ENCODE measurements around the gene SMARCC2. TPM values are rescaled to one million over a fixed set of nuclear protein-coding genes. Genes with fewer than 3 reads are reported as not detected.

The SMARCC2 gene
- total RNA-seq, 1 donor from 2014 or later: 105 TPM

DNA sequence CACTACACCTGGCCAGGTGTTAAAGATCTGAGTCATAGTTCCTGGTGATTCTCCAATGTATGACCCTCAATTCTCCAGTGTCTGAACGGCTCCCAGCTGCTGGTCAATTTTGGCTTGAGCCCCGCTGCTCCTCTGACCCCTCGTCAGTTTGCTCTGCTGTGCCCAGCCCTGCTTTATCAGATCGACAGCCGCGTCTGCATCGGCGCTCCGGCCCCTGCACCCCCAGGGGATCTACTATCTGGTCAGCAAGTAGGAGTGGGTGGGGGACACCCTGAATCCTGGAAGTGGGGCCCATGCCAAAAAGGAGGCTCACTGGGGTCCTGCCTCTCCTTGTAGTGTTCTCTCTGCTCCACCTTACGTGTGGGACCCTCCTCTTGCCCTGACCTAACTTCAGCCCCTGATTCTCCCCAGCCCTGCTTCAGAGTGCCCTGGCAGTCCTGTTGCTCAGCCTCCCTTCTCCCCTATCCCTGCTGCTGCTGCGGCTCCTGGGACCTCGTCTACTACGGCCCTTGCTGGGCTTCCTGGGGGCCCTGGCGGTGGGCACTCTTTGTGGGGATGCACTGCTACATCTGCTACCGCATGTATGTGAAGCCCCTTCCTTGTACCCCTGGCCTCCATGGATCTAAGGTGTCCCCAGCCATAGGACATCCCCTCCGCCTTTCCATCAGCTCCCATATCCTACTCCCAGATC lies 45.6 kb upstream of the SMARCC2 start:
- DNase-seq (ENCODE audit: low spot score): no peak
- no peaks in the 10 kb centered on the region for H3K4me1 Mint-ChIP-seq (ENCODE audit: unreplicated experiment)
- no peak overlapping the region for H3K27ac Mint-ChIP-seq (ENCODE audit: unreplicated experiment)
- peaks cover 6% of the 10 kb centered on the region for H3K36me3 Mint-ChIP-seq (ENCODE audit: low read depth, unreplicated experiment)
- no peaks in the 10 kb centered on the region for H3K9me3 Mint-ChIP-seq (ENCODE audit: unreplicated experiment)
- TF ChIP-seq, protein P1, sequence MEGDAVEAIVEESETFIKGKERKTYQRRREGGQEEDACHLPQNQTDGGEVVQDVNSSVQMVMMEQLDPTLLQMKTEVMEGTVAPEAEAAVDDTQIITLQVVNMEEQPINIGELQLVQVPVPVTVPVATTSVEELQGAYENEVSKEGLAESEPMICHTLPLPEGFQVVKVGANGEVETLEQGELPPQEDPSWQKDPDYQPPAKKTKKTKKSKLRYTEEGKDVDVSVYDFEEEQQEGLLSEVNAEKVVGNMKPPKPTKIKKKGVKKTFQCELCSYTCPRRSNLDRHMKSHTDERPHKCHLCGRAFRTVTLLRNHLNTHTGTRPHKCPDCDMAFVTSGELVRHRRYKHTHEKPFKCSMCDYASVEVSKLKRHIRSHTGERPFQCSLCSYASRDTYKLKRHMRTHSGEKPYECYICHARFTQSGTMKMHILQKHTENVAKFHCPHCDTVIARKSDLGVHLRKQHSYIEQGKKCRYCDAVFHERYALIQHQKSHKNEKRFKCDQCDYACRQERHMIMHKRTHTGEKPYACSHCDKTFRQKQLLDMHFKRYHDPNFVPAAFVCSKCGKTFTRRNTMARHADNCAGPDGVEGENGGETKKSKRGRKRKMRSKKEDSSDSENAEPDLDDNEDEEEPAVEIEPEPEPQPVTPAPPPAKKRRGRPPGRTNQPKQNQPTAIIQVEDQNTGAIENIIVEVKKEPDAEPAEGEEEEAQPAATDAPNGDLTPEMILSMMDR (IDR thresholded peaks at IDR 0.05; ENCODE audit: unreplicated experiment): no peak
- H3K4me3 Mint-ChIP-seq (ENCODE audit: unreplicated experiment): no peak overlapping the region
- H3K27me3 Mint-ChIP-seq (ENCODE audit: unreplicated experiment): peaks cover 12% of the 10 kb centered on the region

DNA sequence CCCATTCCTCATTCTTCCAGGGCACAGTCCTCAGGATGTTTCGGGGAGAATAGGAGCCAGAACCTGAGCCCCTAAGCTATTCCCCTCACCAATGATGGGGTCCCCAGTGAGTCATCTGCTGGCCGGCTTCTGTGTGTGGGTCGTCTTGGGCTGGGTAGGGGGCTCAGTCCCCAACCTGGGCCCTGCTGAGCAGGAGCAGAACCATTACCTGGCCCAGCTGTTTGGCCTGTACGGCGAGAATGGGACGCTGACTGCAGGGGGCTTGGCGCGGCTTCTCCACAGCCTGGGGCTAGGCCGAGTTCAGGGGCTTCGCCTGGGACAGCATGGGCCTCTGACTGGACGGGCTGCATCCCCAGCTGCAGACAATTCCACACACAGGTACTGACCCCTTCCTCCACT lies 41.9 kb upstream of the SMARCC2 start:
- H3K27ac Mint-ChIP-seq (ENCODE audit: unreplicated experiment): no peak overlapping the region
- H3K27me3 Mint-ChIP-seq (ENCODE audit: unreplicated experiment): peaks cover 8% of the 10 kb centered on the region
- no peaks in the 10 kb centered on the region for H3K4me1 Mint-ChIP-seq (ENCODE audit: unreplicated experiment)
- H3K4me3 Mint-ChIP-seq (ENCODE audit: unreplicated experiment): no peak overlapping the region
- no peak for DNase-seq (ENCODE audit: low spot score)
- no peaks in the 10 kb centered on the region for H3K9me3 Mint-ChIP-seq (ENCODE audit: unreplicated experiment)
- peaks cover 3% of the 10 kb centered on the region for H3K36me3 Mint-ChIP-seq (ENCODE audit: low read depth, unreplicated experiment)
- TF ChIP-seq, protein P1 (IDR thresholded peaks at IDR 0.05; ENCODE audit: unreplicated experiment): no peak

DNA sequence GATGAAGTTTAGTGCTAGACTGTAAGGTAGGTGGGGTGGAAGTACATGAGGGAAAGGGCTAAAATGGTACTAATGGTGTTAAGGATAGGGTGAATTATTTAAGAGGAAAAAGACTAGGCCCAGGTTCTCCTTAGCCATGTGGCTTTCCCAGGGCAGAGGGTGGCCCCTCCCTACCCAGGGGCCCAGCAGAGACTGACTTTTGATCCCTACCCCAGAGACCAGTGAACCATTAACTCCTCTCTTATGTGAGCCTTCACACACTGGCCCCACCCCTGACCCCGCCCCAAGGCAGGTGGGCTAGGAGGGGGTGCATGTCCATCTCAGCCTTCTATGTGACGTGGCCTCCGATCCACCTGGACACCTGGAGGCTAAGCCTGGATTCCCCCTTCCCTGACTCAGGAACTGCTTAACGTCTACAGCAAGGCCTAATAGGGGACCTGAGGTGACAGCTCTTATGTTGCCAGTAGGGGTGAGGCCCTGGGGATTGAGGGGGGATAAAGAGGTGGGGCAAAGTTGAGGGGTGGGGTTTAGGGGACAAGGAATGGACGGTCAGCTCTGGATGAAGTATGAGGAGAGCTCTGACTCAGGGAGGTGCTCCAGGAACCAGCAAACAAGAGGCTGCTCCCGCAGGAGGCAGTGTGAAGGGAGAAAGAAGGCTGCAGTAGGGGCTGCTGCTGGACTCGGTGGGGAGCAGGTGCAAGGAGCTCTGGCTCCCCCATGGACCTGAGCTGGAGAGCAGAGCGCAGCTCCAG lies 41.3 kb upstream of the SMARCC2 start:
- Mint-ChIP-seq H3K27ac (ENCODE audit: unreplicated experiment) (no peak overlapping the region), H3K27me3 (ENCODE audit: unreplicated experiment) (peaks cover 8% of the 10 kb centered on the region), H3K4me1 (ENCODE audit: unreplicated experiment) (no peaks in the 10 kb centered on the region), H3K36me3 (ENCODE audit: low read depth, unreplicated experiment) (peaks cover 4% of the 10 kb centered on the region), H3K4me3 (ENCODE audit: unreplicated experiment) (no peak overlapping the region), H3K9me3 (ENCODE audit: unreplicated experiment) (no peaks in the 10 kb centered on the region)
- TF ChIP-seq, protein P1 (IDR thresholded peaks at IDR 0.05; ENCODE audit: unreplicated experiment): no peak
- no peak for DNase-seq (ENCODE audit: low spot score)

DNA sequence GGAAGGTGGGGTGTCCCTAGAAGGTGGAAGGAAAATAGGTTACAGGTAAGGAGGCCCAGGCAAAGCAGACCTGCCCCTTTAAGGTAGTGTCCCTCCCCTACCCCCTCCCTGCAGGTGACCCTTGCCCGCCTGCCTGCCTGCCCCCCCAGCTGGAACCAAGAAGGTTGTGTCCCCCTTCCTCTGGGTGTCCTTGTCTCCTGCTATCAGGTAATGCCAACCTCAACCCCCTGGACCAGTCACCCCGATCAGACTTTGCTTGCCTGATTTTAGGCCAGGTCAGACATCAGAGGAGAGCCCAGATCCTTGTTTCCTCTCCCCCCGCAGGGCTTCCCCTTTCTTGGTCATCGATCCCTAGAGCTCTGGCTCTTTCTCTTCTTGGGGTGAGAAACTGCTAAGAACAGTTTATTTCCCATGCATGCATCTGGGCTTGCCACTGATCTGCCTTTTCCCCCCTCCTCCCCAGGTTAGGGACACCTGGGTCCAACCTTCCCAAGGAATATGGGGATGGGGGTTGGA lies 40.7 kb upstream of the SMARCC2 start, which contains the start of gene SLC39A5:
Gene SLC39A5, plus strand, starts transcription at position 136 of the 516 bp plus-strand sequence. CDS start 1,224 bp downstream, outside the sequence.
- DNase-seq (ENCODE audit: low spot score): no peak
- Mint-ChIP-seq H3K9me3 (ENCODE audit: unreplicated experiment) (no peaks in the 10 kb centered on the region), H3K4me1 (ENCODE audit: unreplicated experiment) (peaks cover 6% of the 10 kb centered on the region), H3K27me3 (ENCODE audit: unreplicated experiment) (peaks cover 8% of the 10 kb centered on the region), H3K4me3 (ENCODE audit: unreplicated experiment) (no peak within 1 kb of the TSS), H3K36me3 (ENCODE audit: low read depth, unreplicated experiment) (peaks cover 4% of the 10 kb centered on the region), H3K27ac (ENCODE audit: unreplicated experiment) (no peak within 1 kb of the TSS)
- TF ChIP-seq, protein P1 (IDR thresholded peaks at IDR 0.05; ENCODE audit: unreplicated experiment): no peak

Measured in endothelial cell (in vitro differentiated cells).